Left cardiac atrium (tissue), 4 donors: ENCODE results near the gene PFKFB1. TPM values are rescaled to one million over a fixed set of nuclear protein-coding genes. Genes with fewer than 3 reads are reported as not detected.
A peak's percentile ranks its signal among the peaks of the same experiment; 100 is the strongest.
"Not testable (repeated sequence)": the region's sequence is repeated elsewhere in the genome, so short reads cannot be mapped to it uniquely, and the experiment has no call there.

Experiments used
- ATAC-seq, 2 donors: fragments of 200-7000 bp; cut with Tn5 transposase; one replicate each; pipeline ENCODE4 v1.9.1; 2020; ENCODE audit warnings: mild to moderate bottlenecking in 2 of 2, moderate library complexity in 2 of 2
- DNase-seq: peaks from one replicate; pipeline ENCODE4 v3.0.0-alpha.2; 2020
- intact Hi-C, 2 donors: fragments of 100-400 bp; cut with DNase I; formaldehyde crosslinking; loops; one replicate each; pipeline versions ENCODE4 v1.14.1 to v1.15.1; 2022 to 2023
- total RNA-seq, 2 donors: library from RNA; stranded (reverse); fragmentation: NEBNext Ultra II Directional; extraction: Animal tissue kit (Norgen Biotek cat#: 25700); gene quantifications; one replicate each; pipeline ENCODE4 v1.2.1, GENCODE V29; 2021
- donor health status: DM: no; HTN: yes; CAD: no.
- donor health status: DM: no; HTN: yes; CAD: no; lungs with severe emphysema.
- donor health status: DM: yes; HTN: yes; CAD: no.
- donor health status: Dilated cardiomyopathy.

PFKFB1 gene
- total RNA-seq, 2 donors from 2014 or later: 0.71 to 2.5 TPM

DNA sequence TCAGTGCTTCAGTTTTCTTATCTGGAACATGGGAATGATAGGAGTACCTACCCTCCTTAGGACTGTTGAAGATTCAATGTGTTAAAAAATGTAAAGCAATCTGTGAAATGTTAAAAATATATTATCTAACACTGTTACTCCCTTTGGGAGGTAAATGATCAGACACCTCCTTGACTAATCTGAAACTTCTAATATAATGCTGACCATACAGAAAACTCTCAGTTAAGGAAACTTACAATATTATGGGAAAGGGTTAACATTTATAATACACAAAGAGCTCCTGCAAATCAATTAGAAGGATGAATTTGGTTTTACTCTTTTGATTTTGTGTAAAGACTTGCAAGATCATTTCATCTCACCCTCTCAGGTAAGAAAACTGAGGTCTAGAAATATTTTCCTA, 1.6 kb upstream of the PFKFB1 start:
- intact Hi-C loops: no loop called here
- no peak for ATAC-seq

DNA sequence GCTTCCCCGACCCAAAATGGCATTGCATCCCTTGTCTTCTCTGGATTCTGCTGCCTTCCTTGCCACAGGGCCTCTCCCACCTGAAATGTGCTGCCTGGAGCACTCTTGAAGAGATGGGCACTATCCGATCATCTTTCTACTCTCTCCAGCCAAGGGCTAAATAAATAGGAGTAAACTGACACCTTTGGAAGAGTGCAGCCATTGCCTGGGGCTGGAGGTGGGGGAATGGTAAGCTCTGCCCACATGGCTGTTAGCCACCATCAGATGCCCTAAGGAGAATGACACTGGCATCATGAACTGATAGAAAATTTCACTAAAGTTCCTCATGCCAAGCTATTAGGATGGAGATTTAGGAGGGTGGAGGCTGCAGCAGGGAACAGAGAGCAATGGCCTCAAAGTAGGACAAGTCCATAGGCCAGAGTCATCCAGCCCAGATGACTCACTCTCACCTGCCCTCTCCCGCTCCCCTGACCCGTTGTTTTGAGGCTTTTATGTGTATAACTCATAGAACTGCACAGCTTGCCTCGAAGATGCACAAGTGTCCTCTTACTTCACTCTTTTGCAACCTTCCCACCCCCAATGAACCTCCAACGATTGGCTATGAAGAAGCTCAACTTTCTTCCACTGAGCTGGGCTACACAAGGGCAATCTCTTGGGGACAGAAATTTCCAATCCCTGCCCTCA, 822 bp upstream of the PFKFB1 start:
- ATAC-seq (peak in 1 of 2 donors; percentile 32), DNase-seq (no peak)
- intact Hi-C loops: no loop called here

More for the DNA sequence above, 1.6 kb upstream of the PFKFB1 start:
- DNase-seq: no peak

DNA sequence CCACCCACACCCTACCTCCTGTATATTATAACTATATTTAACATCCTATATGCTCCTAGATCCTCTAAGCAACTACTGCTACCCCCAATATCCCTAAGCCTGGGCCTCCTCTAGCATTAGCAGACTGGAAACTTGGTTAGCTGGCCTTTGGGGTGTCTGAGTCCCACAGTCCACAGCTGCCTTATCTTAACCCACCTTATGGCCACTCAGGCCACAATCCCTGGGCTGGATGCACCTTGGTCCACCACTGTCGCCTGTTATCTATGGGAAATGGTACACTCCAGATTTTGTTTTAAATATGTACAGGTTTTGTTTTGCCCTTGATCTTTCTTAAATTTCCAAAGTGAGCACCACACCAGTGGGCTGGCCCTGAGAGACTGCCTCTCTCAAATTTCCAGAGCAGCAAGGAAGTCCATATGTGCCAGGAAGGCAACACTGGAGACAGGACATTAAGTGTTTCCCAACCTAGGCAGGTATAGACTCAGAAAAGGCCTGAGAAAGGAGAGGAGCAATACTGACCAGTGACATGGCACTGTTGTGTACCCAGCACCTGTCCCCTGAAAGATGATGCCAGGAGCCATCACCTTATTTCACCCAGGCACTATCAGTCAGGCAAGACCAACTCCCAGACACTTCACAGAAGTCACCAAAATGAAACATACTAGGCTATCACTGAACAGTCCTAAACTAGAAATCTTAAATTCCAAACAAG, 921 bp downstream of the PFKFB1 start:
- intact Hi-C loops: no loop called here
- DNase-seq (no peak), ATAC-seq (no peak)

DNA sequence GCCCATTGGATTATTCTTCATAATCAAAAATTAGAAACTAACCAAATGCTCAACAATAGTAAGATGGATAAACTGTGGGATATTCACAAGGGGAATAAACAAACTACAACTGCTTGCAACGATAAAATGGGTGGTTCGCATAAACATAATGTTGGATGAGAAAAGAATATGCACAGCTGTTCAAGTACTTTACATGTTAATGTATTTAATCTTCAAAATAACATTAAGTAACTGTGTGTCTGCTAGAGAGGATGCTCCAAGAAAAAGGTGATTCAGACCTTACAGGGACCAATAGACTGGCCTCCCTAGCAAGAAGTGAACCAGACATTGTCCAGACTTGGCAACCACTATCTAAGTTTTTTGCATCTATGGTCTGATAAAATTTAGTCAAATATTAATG, 2.3 kb downstream of the PFKFB1 start:
- DNase-seq: no peak
- no peak for ATAC-seq
- intact Hi-C loops: no loop called here

DNA sequence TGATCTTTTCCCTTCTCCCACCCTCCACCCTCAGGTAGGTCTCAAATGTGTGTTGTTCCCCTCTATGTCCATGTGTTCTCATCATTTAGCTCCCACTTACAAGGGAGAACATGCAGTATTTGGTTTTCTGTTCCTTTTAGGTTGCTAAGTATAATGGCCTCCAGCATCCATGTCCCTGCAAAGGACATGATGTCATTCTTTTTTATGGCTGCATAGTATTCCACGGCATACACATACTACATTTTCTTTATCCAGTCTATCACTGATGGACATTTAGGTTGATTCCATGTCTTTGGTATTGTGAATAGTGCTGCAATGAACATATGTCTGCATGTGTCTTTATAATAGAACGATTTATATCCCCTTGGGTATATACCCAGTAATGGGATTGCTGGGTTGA, 10.7 kb downstream of the PFKFB1 start:
- intact Hi-C loops, ATAC-seq, DNase-seq: not testable (repeated sequence)

DNA sequence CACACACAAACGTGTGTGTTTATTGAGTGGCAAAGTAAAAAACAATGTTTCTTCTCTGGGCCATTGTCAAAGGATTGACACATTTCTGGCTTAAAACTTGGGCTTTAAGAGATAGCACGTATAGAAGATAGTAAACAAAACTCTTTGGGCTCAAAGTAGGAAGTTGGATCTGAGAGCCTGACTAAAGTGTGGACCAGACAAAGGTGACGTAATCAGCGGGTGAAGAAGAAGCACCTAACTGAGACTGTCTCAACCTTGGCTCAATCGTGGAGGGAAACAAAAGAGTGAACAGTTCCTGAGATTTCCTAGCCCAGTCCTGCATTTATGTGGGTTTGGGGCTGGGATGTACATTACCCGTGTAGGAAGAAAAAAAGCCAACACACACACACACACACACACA, 13.7 kb downstream of the PFKFB1 start:
- DNase-seq (no peak), ATAC-seq (no peak)
- intact Hi-C loops: no loop called here

DNA sequence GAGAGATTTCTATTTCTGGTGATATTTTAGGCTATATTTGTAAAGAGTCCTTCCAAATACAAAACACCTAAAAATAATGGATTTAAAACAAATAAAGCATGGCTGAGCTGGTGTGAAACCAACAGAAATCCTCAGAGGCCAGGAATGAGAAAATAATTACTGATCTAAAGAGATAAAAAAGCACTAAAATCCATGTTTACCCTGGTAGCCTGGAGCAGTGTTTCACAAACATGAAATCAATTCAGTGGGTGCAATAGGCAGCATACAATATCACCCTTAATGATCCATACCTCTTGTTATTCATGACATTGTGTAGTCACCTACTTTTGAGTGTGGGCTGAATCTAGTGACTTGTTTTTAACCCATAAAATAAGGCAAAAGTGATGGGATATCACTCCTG, 14.6 kb downstream of the PFKFB1 start:
- intact Hi-C loops: no loop called here
- ATAC-seq (no peak), DNase-seq (no peak)

DNA sequence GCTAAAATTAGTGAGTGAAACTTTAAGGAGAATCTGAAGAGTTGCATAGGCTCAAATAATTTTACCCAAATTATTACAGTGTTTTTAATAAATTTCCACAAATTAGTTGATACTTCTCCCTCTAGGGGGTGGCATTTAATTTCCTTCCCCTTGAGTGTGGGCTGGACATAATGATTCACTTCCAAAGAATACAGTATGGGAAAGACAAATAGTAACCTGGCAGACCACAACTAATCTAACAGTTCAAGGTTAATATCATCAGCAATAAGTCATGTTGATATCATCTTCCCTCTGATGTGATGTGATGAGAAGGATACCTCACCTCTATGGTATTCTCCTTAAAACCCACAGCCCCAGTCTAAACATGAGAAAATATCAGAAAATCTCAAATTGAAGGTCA, 15.5 kb downstream of the PFKFB1 start:
- DNase-seq: no peak
- intact Hi-C loops: no loop called here
- no peak for ATAC-seq

DNA sequence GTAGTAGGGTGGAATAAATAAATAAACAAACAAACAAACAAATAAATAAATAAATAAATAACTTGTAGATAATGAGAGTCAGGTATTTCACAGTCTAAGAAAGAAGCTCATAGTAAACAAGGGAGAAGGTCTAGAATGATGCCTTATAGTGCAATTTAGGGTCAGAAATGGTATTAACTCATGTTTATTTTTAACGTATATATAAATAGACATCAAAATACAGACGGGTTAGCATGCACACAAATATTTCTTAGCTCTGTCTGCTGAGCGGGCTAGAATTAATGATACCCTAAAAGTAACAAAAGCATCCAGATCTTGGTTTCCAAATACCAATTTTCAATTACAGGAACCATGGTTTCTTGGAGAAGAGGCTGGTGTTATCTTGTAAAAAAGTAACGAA, 16.6 kb downstream of the PFKFB1 start:
- ATAC-seq: no peak
- intact Hi-C loops: no loop called here
- no peak for DNase-seq

DNA sequence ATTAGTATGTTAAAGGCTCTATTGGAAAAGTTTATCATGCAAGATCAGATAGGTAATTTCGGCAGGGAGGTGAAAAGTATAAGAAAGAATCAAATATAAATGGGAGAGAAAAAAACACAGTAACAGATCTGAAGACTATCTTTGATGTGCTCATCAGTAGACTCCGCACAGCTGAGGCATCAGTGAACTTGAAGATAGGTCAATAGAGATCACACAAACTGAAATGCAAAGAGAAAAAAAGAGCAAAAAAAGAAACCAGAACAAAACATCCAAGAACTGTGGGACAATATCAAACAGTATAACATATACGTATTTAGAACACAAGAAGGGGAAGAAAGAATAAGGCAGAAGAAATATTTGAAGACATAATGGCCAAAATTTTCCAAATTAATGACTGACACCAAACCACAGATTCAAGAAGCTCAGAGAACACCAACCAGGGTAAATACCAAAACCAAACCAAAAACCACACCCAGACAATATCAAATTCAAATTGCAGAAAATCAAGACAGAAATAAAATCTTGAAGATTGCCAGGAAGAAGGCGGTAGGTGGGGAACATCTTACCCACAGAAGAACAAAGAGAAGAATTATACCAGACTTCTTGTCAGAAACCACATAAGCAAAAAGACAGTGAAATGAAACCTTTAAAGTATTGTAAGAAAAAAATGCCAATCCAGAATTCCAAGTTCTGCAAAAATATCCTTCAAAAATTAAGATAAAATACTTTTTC, 29.1 kb downstream of the PFKFB1 start:
- intact Hi-C loops: no loop called here
- ATAC-seq (no peak), DNase-seq (no peak)

DNA sequence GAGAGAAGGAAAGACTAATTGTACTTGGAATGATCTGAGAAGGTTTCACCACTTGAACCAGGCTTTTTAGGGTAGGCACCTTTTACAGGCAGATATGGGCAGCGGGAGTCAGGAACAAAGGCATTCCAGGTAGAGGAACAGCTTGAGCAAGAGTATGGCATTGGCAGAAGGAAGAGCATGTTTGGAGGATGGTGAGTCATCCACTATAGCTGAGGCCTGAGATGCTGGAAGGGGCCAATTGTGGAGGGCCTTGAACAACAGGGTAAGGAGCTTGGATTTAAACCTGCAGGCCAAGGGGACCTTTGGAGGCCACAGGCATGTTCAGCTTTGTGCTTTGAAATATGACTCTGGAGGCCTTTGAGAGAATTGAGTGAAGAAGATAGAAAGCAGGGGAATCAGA, 32.2 kb downstream of the PFKFB1 start:
- no peak for ATAC-seq
- no peak for DNase-seq
- intact Hi-C loops: no loop called here

DNA sequence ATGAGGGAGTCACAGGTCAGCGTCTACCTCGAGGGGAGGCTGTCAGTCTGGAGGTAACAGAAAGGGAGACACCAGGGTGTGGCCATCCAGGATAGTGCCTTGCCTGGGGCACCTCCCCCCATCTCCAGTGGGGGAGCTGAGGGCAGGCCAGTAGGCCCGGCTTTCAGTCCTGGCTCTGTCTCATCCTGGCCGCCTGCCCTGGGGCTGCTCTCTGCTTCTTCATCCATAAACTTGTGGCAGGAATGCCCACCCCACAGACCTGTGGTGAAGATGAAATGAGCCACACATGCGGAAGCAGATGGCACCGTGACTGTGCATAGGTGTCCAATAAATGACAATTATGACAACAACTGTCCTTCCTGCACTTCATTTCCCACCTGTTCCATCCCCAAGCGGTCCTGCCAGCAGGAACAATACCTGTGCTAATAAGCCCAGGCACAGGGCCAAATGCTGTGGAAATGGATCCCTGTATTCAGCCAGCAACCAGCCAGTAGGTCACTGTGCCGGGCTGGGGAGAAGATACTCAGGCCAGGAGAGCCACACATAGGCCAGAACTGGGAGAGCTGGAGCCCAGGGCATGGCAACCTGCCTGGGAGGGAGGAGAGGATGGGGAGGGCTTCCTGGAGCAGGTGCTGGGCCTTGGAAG, 43.1 kb downstream of the PFKFB1 start:
- ATAC-seq: no peak
- DNase-seq: no peak
- intact Hi-C loops: no loop called here

DNA sequence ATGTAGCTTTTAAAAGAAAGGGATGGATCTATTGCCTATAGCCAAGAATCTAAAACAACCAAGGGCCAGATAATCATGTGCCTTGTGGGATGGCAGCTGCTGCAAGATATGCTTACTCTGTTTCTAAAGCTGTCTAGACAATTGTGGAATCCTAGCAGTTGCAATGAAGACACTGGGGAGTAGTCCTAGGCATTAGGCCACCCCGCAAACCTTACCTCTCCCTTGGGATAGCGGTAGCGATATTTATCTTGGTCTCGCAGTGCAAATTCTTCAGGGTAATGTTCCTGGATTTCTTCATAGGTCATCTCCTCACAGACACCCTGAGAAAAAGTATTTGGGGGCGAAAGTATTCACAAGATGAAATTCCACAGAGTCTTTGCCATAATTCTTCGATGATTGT, 48.8 kb downstream of the PFKFB1 start:
- ATAC-seq (no peak), DNase-seq (no peak)
- intact Hi-C loops: no loop called here

DNA sequence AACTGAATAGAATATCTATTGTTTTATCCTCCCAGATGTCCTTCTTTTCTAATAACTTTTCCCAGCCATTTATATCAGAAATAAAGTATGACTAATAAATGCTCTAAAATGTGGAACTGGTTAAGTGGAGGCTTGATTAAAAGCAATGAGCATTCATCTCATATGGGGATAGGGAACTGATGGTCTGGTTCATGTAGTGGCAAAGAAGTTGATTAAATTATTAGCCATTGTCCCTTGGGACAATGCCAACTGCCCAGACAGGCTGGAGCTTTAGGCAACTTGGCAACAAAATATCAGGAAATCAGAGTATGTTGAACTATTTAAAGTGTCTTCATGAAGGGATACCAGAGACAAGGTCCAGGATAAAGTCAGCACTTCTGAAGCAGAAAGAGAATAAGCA, 49.2 kb downstream of the PFKFB1 start:
- DNase-seq (no peak), ATAC-seq (no peak)
- intact Hi-C loops: no loop called here

DNA sequence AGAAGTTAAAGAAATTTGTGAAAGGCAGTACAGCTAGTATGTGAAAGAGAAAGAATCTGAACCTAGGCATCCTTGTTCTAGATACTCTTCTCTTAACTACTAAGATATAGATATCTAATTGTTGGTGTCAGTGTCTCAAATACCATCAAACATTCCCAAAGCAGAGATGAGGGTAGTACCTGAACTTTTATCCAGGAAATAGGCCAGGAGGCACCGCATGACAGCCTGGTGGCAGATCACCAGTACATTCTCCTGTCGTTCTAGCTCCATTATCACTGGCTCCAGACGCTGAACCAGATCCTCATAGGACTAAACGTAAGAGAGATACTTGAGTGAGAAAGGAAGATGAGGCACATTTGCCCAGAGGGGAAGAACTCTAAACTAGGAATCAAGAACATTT, 56.6 kb downstream of the PFKFB1 start:
- DNase-seq (no peak), ATAC-seq (no peak)
- intact Hi-C loops: no loop called here

DNA sequence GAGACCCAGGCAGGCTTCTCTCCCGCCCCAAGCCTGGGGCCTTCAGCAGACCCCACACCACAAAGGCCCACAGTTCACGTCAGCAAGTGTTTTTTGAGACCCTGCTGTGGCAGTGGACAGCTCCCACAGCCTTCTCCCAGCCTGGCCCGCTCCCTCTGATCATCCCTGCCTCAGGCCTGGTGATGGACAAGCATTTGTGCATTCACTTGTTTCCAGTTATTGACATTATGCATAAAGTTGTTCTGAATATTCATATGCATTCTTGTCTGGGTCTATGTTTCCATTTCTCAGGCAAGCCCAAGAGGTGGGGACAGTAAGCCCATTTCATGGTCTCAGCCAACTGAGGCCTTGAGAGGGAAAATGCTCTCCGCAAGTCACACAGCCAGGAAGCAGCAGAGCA, 58.7 kb downstream of the PFKFB1 start:
- no peak for DNase-seq
- intact Hi-C loops: no loop called here
- ATAC-seq: no peak

DNA sequence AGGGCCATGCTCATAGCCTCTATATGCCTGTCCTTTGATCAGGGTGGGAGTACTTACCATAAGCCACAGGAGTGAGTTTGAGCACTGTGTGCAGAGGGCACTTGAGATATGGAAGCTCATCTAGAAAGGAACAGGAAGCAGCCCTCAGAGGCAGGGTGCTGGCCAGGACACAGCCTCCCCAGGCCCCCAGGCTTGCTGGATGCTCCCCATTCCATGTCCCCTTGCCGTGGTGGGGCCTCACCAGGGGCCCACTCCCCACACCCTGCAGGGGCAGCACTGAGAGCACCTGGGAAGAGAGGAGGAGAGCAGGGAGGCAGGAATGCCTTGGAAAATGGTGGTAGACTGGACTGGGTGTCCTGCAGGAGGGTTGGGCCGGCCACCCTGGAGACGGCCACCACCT, 59.1 kb downstream of the PFKFB1 start:
- DNase-seq: no peak
- no peak for ATAC-seq
- intact Hi-C loops: no loop called here

DNA sequence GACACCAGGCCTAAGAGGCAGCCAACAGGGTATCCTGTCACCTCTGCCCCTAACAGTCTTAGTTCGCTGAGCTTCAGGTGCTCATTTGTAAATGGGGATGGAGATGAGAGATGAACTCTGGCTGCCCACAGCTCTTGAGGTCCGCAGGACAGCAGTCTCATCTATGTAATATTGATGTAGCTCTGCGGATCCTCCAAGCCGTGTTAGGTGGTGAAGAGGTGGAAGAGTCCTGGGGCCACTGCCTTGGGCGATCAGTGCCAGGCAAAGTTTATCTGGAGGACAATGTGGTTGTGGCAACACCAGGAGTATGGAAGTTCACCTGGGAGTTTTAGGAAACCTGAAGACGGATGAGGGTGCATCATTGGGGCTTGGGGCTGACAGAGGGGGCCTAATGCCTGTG, 59.9 kb downstream of the PFKFB1 start:
- no peak for DNase-seq
- intact Hi-C loops: no loop called here
- no peak for ATAC-seq

DNA sequence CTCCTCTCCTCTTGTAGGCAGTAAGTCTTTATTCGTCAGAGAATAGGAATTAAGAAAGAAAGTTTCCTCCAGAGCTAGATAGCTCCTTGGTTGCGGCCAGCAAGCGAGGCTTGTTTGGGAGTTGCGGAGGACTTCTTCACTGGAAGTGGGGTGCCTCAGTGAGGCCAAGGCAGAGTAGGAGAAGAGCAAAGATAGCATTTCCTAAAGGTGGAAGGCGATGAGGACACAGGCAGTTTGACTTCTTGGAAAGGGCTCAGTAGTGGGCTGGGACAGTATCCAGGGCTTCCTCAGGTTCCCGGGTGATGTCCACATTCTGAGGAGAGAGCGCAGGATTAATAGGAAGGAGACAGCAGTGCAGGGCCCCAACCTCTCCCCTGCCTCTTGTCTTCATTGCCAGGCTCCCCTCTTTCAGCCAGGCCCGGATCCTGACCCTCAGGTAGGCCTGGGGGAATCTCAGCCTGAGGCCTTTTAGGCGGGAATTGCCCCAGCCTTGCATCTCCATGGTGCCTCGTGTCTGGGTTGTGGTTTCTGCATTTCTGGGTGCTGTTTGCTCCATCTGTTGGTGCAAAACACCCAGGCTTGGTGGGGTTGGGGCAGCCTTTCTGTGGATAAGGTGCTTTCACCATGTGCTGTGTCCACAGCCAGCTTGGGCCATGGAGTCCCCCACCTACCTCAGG, 60.7 kb downstream of the PFKFB1 start:
- intact Hi-C loops: no loop called here
- ATAC-seq (no peak), DNase-seq (no peak)

DNA sequence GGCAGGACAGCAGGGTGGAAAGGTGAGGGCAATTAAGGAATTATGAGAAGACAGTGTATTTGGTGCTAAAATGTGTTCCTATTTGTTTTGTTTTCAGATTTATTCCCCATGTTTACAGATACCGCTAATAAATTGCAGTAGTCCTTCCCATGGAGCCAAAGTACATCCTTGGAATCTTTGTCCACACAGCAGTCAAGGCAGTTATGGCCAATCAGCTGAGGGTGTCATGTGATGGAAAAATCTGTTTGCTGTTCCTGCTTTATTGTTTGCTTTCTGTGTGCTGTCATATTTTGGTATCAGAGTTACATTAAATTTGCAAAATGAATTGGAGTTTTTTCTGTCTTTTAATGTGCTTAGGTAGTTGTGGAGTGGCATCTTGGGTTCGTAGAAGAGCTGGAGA, 62.9 kb downstream of the PFKFB1 start:
- intact Hi-C loops: no loop called here
- ATAC-seq: no peak
- DNase-seq: no peak
